Measurements from ENCODE around the gene DRD2.

- no peak for TF ChIP-seq CTCF (IDR thresholded peaks at IDR 0.05)
- TF ChIP-seq POLR2A (IDR thresholded peaks at IDR 0.05; ENCODE audit: low read depth): no peak
- no peak for TF ChIP-seq POLR2AphosphoS5 (IDR thresholded peaks at IDR 0.05)
- TF ChIP-seq EP300 (IDR thresholded peaks at IDR 0.05): no peak
These were observed 5.0 kb downstream of the DRD2 start for GRCh38 chr11:113470233-113470632.

Measured in esophagus muscularis mucosa (tissue), 4 donors.